H9 (cell line): ENCODE data around the gene VGLL1. TPM values are rescaled to one million over a fixed set of nuclear protein-coding genes. Genes with fewer than 3 reads are reported as not detected.

Source experiments
- DNase-seq: peaks from one replicate; pipeline ENCODE4 v3.0.0-alpha.2; 2017
- H2AFZ ChIP-seq: one replicate; pipeline ENCODE4 v1.6.1; 2013; ENCODE audit warnings: mild to moderate bottlenecking, low read length, control low read depth, moderate library complexity
- H2AK5ac ChIP-seq: 2 replicates; pipeline ENCODE4 v1.6.1; 2013; ENCODE audit warnings: low read length, control low read depth, mixed read lengths; ENCODE audit not compliant: insufficient read length
- H2BK120ac ChIP-seq: one replicate; pipeline ENCODE4 v1.6.1; 2013; ENCODE audit warnings: low read depth, mild to moderate bottlenecking, low read length, control low read depth, inconsistent platforms; ENCODE audit not compliant: poor library complexity, severe bottlenecking
- H2BK12ac ChIP-seq: 2 replicates; pipeline ENCODE4 v1.6.1; 2013; ENCODE audit warnings: low read length, control low read depth, mixed read lengths, low read depth; ENCODE audit not compliant: insufficient read length
- H2BK15ac ChIP-seq: 2 replicates; pipeline ENCODE4 v1.6.1; 2013; ENCODE audit warnings: low read depth, low read length, control low read depth
- H2BK20ac ChIP-seq: one replicate; pipeline ENCODE4 v1.6.1; 2013; ENCODE audit warnings: low read depth, mild to moderate bottlenecking, low read length, control low read depth, inconsistent platforms; ENCODE audit not compliant: poor library complexity, severe bottlenecking
- H2BK5ac ChIP-seq: 2 replicates; pipeline ENCODE4 v1.6.1; 2013; ENCODE audit warnings: low read length, control low read depth, mixed read lengths; ENCODE audit not compliant: insufficient read length
- H3K14ac ChIP-seq: 2 replicates; pipeline ENCODE4 v1.6.1; 2013; ENCODE audit warnings: low read length, control low read depth; ENCODE audit not compliant: insufficient read depth
- H3K18ac ChIP-seq: 2 replicates; pipeline ENCODE4 v1.6.1; 2013; ENCODE audit warnings: low read depth, mild to moderate bottlenecking, mixed read lengths, low read length, control low read depth; ENCODE audit not compliant: insufficient read length
- H3K23ac ChIP-seq: 2 replicates; pipeline ENCODE4 v1.6.1; 2013; ENCODE audit warnings: low read length, control low read depth, mixed read lengths, low read depth; ENCODE audit not compliant: insufficient read length
- H3K23me2 ChIP-seq: 2 replicates; pipeline ENCODE4 v1.6.1; 2013; ENCODE audit warnings: low read depth, mild to moderate bottlenecking, mixed read lengths, low read length, control low read depth; ENCODE audit not compliant: insufficient read length, poor library complexity, severe bottlenecking
- H3K27ac ChIP-seq: 2 replicates; pipeline ENCODE4 v1.5.1; 2013; ENCODE audit warnings: low read length, control low read depth, mixed read lengths, low read depth; ENCODE audit not compliant: insufficient read length
- H3K27me3 ChIP-seq: 2 replicates; pipeline ENCODE4 v1.6.1; 2013; ENCODE audit warnings: low read length, control low read depth, inconsistent platforms; ENCODE audit not compliant: insufficient read depth
- H3K4ac ChIP-seq: 2 replicates; pipeline ENCODE4 v1.6.1; 2013; ENCODE audit warnings: low read depth, mild to moderate bottlenecking, control low read depth, inconsistent platforms, low read length, moderate library complexity
- H3K4me1 ChIP-seq: 2 replicates; pipeline ENCODE4 v1.6.1; 2013; ENCODE audit warnings: low read length, control low read depth, inconsistent platforms; ENCODE audit not compliant: insufficient read depth
- H3K4me2 ChIP-seq: 2 replicates; pipeline ENCODE4 v1.6.1; 2013; ENCODE audit warnings: low read length, control low read depth, mixed read lengths; ENCODE audit not compliant: insufficient read length, insufficient read depth
- H3K56ac ChIP-seq: 2 replicates; pipeline ENCODE4 v1.6.1; 2013; ENCODE audit warnings: low read depth, mild to moderate bottlenecking, mixed read lengths, low read length, control low read depth; ENCODE audit not compliant: insufficient read length
- H3K79me1 ChIP-seq: 2 replicates; pipeline ENCODE4 v1.6.1; 2013; ENCODE audit warnings: low read depth, mild to moderate bottlenecking, moderate library complexity, low read length, control low read depth, inconsistent platforms; ENCODE audit not compliant: insufficient read depth, poor library complexity, severe bottlenecking
- H3K79me2 ChIP-seq: 2 replicates; pipeline ENCODE4 v1.6.1; 2013; ENCODE audit warnings: low read length, control low read depth, inconsistent platforms; ENCODE audit not compliant: insufficient read depth
- H3K9ac ChIP-seq: 2 replicates; pipeline ENCODE4 v1.6.1; 2013; ENCODE audit warnings: low read length, control low read depth, mixed read lengths; ENCODE audit not compliant: insufficient read length; ENCODE audit errors: extremely low read depth
- H3K9me3 ChIP-seq: one replicate; pipeline ENCODE4 v1.6.1; 2013; ENCODE audit warnings: low read depth, low read length, inconsistent platforms; ENCODE audit not compliant: control insufficient read depth
- H3T11ph ChIP-seq: one replicate; pipeline ENCODE4 v1.6.1; 2013; ENCODE audit warnings: mild to moderate bottlenecking, low read length, control low read depth, inconsistent platforms
- H4K20me1 ChIP-seq: one replicate; pipeline ENCODE4 v1.6.1; 2013; ENCODE audit not compliant: control insufficient read depth, insufficient read length, insufficient read depth
- H4K5ac ChIP-seq: 2 replicates; pipeline ENCODE4 v1.6.1; 2013; ENCODE audit warnings: low read depth, mild to moderate bottlenecking, mixed read lengths, low read length, control low read depth; ENCODE audit not compliant: insufficient read length
- H4K8ac ChIP-seq: replicated peaks from 2 replicates; pipeline ENCODE4 v1.6.1; 2013; ENCODE audit warnings: low read length, control low read depth, mixed read lengths, low read depth; ENCODE audit not compliant: insufficient read length
- H4K91ac ChIP-seq: 2 replicates; pipeline ENCODE4 v1.6.1; 2013; ENCODE audit warnings: low read depth, mild to moderate bottlenecking, moderate library complexity, mixed read lengths, low read length, control low read depth; ENCODE audit not compliant: insufficient read length
- H3K27ac Mint-ChIP-seq, 3 experiments: 2 replicates in 2 of 3; 3 replicates in 1 of 3; pipeline ENCODE4 v1.8.0; 2020 to 2021; ENCODE audit warnings: mixed read lengths in 3 of 3, mild to moderate bottlenecking in 1 of 3, moderate library complexity in 1 of 3
- H3K27me3 Mint-ChIP-seq: 2 replicates; pipeline ENCODE4 v1.8.0; 2021; ENCODE audit warnings: low read depth, mild to moderate bottlenecking, moderate library complexity, mixed read lengths
- H3K36me3 Mint-ChIP-seq, 3 experiments: 2 replicates in 2 of 3; 3 replicates in 1 of 3; pipeline ENCODE4 v1.8.0; 2020 to 2021; ENCODE audit warnings: low read depth in 3 of 3, mixed read lengths in 3 of 3; ENCODE audit not compliant: insufficient read depth in 1 of 3
- H3K4me1 Mint-ChIP-seq, 2 experiments: 2 replicates each; pipeline ENCODE4 v1.8.0; 2020; ENCODE audit warnings: mixed read lengths in 2 of 2
- H3K4me3 Mint-ChIP-seq, 2 experiments: 2 replicates in 1 of 2; 3 replicates in 1 of 2; pipeline ENCODE4 v1.8.0; 2020 to 2021; ENCODE audit warnings: mild to moderate bottlenecking in 2 of 2, mixed read lengths in 2 of 2, moderate library complexity in 1 of 2
- H3K9me3 Mint-ChIP-seq, 2 experiments: 2 replicates in 1 of 2; 3 replicates in 1 of 2; pipeline ENCODE4 v1.8.0; 2020; ENCODE audit warnings: mild to moderate bottlenecking in 2 of 2, mixed read lengths in 2 of 2, moderate library complexity in 1 of 2
- WGBS: extraction: QIAGEN DNeasy Blood & Tissue Kit; methylation state at CpG from one replicate; pipeline ENCODE4 v1.1.7; 2013; ENCODE audit warnings: missing lambda C conversion rate, low lambda C conversion rate, mixed read lengths; ENCODE audit not compliant: insufficient read length; ENCODE audit errors: extremely low coverage; 5-methylcytosine and 5-hydroxymethylcytosine counted together
- total RNA-seq: library from RNA; stranded (reverse); gene quantifications from 2 replicates; pipeline ENCODE4 v1.2.1, GENCODE V29; 2021
- TF ChIP-seq, protein P1 (sequence below): fragments of 200-600 bp; sonication (generic); conservative IDR thresholded peaks from 3 replicates; pipeline ENCODE4 v1.8.0; 2021; ENCODE audit warnings: antibody characterized with exemption, mild to moderate bottlenecking

The VGLL1 gene
- total RNA-seq, 1 experiment from 2014 or later = not detected

DNA sequence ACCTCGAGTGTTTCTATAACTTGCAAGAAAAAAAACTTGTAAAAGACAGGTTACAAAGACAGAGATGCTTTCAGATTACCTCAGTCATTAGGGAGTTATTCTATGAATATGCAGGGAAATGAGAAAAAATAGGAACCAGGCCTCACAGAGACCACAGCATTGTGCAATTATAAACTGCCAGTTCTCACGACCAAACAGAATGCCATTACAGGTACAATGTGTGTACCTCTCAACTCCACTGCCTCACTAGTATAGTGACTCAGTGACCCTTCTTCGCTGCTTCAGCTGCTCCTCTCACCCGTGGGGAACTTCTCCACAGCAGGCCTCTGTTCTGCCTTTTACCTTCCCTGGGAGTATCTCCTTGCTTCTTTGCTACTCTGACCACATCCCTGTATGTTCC, 37.0 kb upstream of the VGLL1 start:
- Histone ChIP-seq H2BK20ac (no peak overlapping the region), H2AK5ac (no peak overlapping the region), H4K91ac (no peak overlapping the region), H3K18ac (no peak overlapping the region), H3K27me3 (no peaks in the 10 kb centered on the region), H4K20me1 (no peaks in the 10 kb centered on the region), H3K79me1 (no peaks in the 10 kb centered on the region), H3K9ac (no peak overlapping the region), H4K5ac (no peak overlapping the region), H2AFZ (no peak overlapping the region), H2BK120ac (no peak overlapping the region), H4K8ac (no peak overlapping the region), H3K23me2 (peaks cover 6% of the 10 kb centered on the region), H3K23ac (no peak overlapping the region), H2BK5ac (no peak overlapping the region), H3K4me2 (no peak overlapping the region), H3K4ac (no peak overlapping the region), H3K9me3 (peaks cover 36% of the 10 kb centered on the region), H3T11ph (no peak overlapping the region), H3K56ac (no peak overlapping the region), H2BK15ac (no peak overlapping the region), H3K79me2 (no peaks in the 10 kb centered on the region; the same call in 1 of the 2 replicates), H3K27ac (no peak overlapping the region), H3K14ac (no peak overlapping the region), H3K4me1 (no peaks in the 10 kb centered on the region), H2BK12ac (no peak overlapping the region)
- no peak overlapping the region for H3K4me3 Mint-ChIP-seq
- no peak overlapping the region for H3K27ac Mint-ChIP-seq
- TF ChIP-seq, protein P1, sequence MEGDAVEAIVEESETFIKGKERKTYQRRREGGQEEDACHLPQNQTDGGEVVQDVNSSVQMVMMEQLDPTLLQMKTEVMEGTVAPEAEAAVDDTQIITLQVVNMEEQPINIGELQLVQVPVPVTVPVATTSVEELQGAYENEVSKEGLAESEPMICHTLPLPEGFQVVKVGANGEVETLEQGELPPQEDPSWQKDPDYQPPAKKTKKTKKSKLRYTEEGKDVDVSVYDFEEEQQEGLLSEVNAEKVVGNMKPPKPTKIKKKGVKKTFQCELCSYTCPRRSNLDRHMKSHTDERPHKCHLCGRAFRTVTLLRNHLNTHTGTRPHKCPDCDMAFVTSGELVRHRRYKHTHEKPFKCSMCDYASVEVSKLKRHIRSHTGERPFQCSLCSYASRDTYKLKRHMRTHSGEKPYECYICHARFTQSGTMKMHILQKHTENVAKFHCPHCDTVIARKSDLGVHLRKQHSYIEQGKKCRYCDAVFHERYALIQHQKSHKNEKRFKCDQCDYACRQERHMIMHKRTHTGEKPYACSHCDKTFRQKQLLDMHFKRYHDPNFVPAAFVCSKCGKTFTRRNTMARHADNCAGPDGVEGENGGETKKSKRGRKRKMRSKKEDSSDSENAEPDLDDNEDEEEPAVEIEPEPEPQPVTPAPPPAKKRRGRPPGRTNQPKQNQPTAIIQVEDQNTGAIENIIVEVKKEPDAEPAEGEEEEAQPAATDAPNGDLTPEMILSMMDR = no peak
- no peak for DNase-seq
- WGBS = no CpG with 5 or more reads among the region's 4 CpGs
- H3K27me3 Mint-ChIP-seq = peaks cover 5% of the 10 kb centered on the region; the same call in 1 of the 2 replicates
- peaks cover 4 to 7% of the 10 kb centered on the region in 2 experiments; a peak in 3 of 4 replicates for H3K4me1 Mint-ChIP-seq
- peaks cover 3 to 7% (median 4%) of the 10 kb centered on the region in 3 experiments; a peak in 5 of 7 replicates for H3K36me3 Mint-ChIP-seq
- H3K9me3 Mint-ChIP-seq = peaks cover 61 to 62% of the 10 kb centered on the region in 2 experiments
